Keratinocyte (primary cell): ENCODE data around the gene DCUN1D1.

Source experiments
- EZH2 ChIP-seq: IDR thresholded peaks from one replicate; pipeline ENCODE4 v1.6.1; 2012; ENCODE audit warnings: inconsistent platforms, mild to moderate bottlenecking, low read length, moderate library complexity
- TF ChIP-seq, protein P1 (sequence below), 3 experiments: IDR thresholded peaks in 1 of 3; conservative IDR thresholded peaks in 1 of 3; optimal IDR thresholded peaks in 1 of 3; 2 replicates in 2 of 3; 3 replicates in 1 of 3; pipeline versions ENCODE3 to v1.5.1; 2011; ENCODE audit warnings: low read length in 3 of 3, mild to moderate bottlenecking in 3 of 3, moderate library complexity in 2 of 3, control low read depth in 1 of 3, inconsistent platforms in 1 of 3; ENCODE audit not compliant: insufficient read depth in 2 of 3; ENCODE audit errors: extremely low read depth in 1 of 3

DNA sequence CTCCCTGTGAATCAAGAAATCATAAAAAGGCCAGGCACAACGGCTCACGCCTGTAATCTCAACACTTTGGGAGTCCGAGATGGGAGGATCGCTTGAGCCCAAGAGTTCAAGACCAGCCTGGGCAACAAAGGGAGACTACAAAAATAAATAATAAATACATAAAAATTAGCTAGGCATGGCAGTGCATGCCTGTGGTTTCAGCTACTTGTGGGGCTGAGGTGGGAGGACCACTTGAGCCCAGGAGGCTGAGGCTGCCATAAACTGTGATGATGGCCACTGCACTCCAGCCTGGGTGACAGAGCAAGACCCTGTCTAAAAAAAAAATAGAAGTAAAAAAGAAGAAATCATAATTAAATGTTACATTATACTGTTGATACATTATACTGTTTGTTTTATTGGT lies 28.0 kb upstream of the DCUN1D1 start:
- TF ChIP-seq EZH2, result no peak
- TF ChIP-seq, protein P1, sequence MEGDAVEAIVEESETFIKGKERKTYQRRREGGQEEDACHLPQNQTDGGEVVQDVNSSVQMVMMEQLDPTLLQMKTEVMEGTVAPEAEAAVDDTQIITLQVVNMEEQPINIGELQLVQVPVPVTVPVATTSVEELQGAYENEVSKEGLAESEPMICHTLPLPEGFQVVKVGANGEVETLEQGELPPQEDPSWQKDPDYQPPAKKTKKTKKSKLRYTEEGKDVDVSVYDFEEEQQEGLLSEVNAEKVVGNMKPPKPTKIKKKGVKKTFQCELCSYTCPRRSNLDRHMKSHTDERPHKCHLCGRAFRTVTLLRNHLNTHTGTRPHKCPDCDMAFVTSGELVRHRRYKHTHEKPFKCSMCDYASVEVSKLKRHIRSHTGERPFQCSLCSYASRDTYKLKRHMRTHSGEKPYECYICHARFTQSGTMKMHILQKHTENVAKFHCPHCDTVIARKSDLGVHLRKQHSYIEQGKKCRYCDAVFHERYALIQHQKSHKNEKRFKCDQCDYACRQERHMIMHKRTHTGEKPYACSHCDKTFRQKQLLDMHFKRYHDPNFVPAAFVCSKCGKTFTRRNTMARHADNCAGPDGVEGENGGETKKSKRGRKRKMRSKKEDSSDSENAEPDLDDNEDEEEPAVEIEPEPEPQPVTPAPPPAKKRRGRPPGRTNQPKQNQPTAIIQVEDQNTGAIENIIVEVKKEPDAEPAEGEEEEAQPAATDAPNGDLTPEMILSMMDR (optimal IDR thresholded peaks at IDR 0.05 in 1 of 3, IDR thresholded peaks at IDR 0.05 in 1 of 3, conservative IDR thresholded peaks at IDR 0.05 in 1 of 3; ENCODE audit: extremely low read depth in 1 of 3, insufficient read depth in 2 of 3, low read length in 3 of 3), result no peak
